Measurements from ENCODE around the gene SCAF4. TPM values are rescaled to one million over a fixed set of nuclear protein-coding genes. Genes with fewer than 3 reads are reported as not detected.

SCAF4 gene
- total RNA-seq, 1 donor from 2014 or later, result 51.9 TPM

DNA sequence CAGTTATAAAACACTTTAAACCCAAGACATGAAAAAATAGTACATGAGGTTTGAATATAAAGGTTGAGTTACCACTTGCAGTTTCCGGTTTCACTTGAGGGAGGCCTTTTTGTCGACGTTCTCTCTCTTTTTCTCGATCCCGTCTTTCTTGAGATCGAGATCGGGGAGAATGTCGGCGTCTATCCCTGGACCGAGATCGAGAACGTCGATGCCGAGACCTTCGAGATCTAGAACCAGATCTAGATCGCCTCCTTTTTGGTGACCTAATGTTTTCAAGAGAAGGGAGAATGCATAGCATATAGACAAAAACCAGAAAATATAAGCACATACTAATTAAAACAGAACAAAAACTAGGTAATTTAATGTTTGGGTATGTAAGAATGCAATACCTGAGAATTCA, 38.7 kb downstream of the SCAF4 start:
- TF ChIP-seq CTCF (IDR thresholded peaks at IDR 0.05; ENCODE audit: partially characterized antibody, unreplicated experiment), result no peak
- H3K4me1 Mint-ChIP-seq (ENCODE audit: low read depth, unreplicated experiment), result no peaks in the 10 kb centered on the region
- H3K4me3 Mint-ChIP-seq (ENCODE audit: unreplicated experiment), result no peak overlapping the region
- H3K9me3 Mint-ChIP-seq (ENCODE audit: unreplicated experiment), result no peaks in the 10 kb centered on the region
- H3K27me3 Mint-ChIP-seq (ENCODE audit: unreplicated experiment), result no peaks in the 10 kb centered on the region
- H3K27ac Mint-ChIP-seq (ENCODE audit: unreplicated experiment), result no peak overlapping the region
- no peaks in the 10 kb centered on the region for H3K36me3 Mint-ChIP-seq (ENCODE audit: unreplicated experiment)
- DNase-seq, result no peak

DNA sequence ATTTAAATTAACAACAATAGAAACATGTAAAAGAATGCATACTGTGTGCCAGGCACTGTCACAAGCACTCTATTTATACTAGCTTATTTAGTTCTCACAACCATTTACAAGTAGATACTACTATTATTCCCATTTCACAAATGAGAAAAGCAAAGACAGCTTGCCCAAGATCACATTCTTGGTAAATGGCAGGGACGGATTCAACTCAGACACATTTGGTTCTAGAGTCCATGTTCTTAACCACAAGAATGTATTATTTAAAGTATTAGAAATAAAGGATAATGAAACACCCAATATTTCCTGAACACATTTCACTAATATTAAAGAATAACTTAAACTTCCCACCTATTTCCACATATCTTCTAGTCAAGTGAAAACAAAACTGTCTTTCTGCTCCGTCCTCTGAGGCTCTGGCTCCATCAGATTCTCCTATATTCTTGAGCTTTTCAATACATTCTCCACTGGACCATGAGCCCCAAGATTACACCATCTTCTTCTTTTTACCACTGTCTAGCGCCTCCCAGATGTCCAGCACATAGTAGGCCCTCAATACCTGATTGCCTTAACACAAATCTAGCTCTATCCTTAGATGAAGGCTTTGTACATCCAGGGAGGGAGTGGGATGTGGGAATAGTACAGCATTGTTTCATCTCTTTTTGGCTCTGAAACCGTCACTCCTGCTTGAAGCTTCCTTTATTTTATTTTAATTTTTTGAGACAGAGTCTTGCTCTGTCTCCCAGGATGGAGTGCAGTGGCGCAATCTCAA, 43.1 kb downstream of the SCAF4 start:
- Mint-ChIP-seq H3K27me3 (ENCODE audit: unreplicated experiment) (no peaks in the 10 kb centered on the region), H3K4me1 (ENCODE audit: low read depth, unreplicated experiment) (no peaks in the 10 kb centered on the region), H3K4me3 (ENCODE audit: unreplicated experiment) (no peak overlapping the region), H3K9me3 (ENCODE audit: unreplicated experiment) (no peaks in the 10 kb centered on the region), H3K27ac (ENCODE audit: unreplicated experiment) (no peak overlapping the region), H3K36me3 (ENCODE audit: unreplicated experiment) (no peaks in the 10 kb centered on the region)
- DNase-seq, result no peak
- no peak for TF ChIP-seq CTCF (IDR thresholded peaks at IDR 0.05; ENCODE audit: partially characterized antibody, unreplicated experiment)

DNA sequence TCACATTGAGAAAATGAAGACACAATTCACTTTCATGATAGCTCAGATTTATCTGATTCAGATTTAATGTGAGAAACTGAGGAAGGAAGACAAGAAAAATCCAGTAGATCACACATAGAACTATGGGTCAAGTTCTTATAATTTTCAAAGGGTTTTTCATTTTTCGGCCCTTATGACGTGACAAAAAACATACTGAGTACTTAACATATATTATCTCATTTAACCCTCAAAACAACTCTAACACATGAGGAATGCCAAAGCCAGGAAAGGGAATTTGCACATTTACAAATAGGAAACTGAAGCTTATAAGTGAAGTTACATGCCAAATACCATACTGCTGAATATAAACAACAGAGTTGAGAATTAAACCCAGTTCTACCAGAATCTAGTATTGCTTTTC, 44.8 kb downstream of the SCAF4 start:
- no peak overlapping the region for H3K4me3 Mint-ChIP-seq (ENCODE audit: unreplicated experiment)
- peaks cover 2% of the 10 kb centered on the region for H3K27me3 Mint-ChIP-seq (ENCODE audit: unreplicated experiment)

DNA sequence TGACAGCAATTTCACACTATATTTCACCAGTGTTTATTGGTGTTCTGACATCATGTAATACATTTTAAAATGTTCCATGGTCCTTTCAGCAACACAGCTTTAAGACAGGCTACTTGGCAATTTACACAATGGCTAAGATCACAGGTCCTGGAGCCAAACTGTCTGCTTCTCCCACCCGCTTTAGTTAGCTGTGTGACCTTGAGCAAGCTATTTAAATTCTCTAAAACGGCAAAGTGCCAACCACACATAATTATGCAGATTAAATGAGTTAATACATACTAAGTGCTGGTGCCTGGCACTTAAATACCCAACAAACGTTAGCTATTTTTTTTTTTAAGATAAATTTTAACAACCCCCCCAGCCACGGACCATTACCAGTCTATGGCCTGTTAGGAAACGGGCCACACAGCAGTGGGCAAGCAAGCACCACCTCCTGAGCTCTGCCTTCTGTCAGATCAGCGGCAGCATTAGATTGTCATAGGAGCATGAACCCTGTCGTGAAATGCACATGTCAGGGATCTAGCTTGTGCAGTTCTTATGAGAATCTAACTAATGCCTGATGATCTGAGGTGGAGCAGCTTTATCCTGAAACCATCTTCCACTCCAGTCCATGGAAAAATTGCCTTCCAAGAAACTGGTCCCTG, 45.5 kb downstream of the SCAF4 start:
- no peak overlapping the region for H3K4me3 Mint-ChIP-seq (ENCODE audit: unreplicated experiment)
- DNase-seq, result no peak
- no peaks in the 10 kb centered on the region for H3K36me3 Mint-ChIP-seq (ENCODE audit: unreplicated experiment)

More for the DNA sequence above, 44.8 kb downstream of the SCAF4 start:
- no peak for TF ChIP-seq CTCF (IDR thresholded peaks at IDR 0.05; ENCODE audit: partially characterized antibody, unreplicated experiment)
- no peak for DNase-seq
- Mint-ChIP-seq H3K4me1 (ENCODE audit: low read depth, unreplicated experiment) (no peaks in the 10 kb centered on the region), H3K27ac (ENCODE audit: unreplicated experiment) (no peak overlapping the region), H3K9me3 (ENCODE audit: unreplicated experiment) (no peaks in the 10 kb centered on the region), H3K36me3 (ENCODE audit: unreplicated experiment) (no peaks in the 10 kb centered on the region)

More for the DNA sequence above, 45.5 kb downstream of the SCAF4 start:
- Mint-ChIP-seq H3K27ac (ENCODE audit: unreplicated experiment) (no peak overlapping the region), H3K4me1 (ENCODE audit: low read depth, unreplicated experiment) (no peaks in the 10 kb centered on the region), H3K9me3 (ENCODE audit: unreplicated experiment) (no peaks in the 10 kb centered on the region), H3K27me3 (ENCODE audit: unreplicated experiment) (peaks cover 2% of the 10 kb centered on the region)
- no peak for TF ChIP-seq CTCF (IDR thresholded peaks at IDR 0.05; ENCODE audit: partially characterized antibody, unreplicated experiment)

Data from glutamatergic neuron (in vitro differentiated cells).